NB4 (cell line): Measurements from ENCODE around the gene PAM16.

Source experiments
- DNase-seq: peaks from one replicate; pipeline ENCODE4 v3.0.0; 2010; ENCODE audit warnings: low read depth
- H3K4me3 ChIP-seq: one replicate; pipeline ENCODE4 v1.5.1; 2011; ENCODE audit warnings: mild to moderate bottlenecking, low read depth, low read length, moderate library complexity
- MAX ChIP-seq: IDR thresholded peaks from 2 replicates; pipeline ENCODE4 v1.6.1; 2011; ENCODE audit warnings: low read depth, low read length
- MYC ChIP-seq: IDR thresholded peaks from 2 replicates; pipeline ENCODE4 v1.6.1; 2011; ENCODE audit warnings: low read depth, low read length
- POLR2A ChIP-seq: IDR thresholded peaks from 2 replicates; pipeline ENCODE4 v1.6.1; 2011; ENCODE audit warnings: mild to moderate bottlenecking; ENCODE audit not compliant: insufficient read length; ENCODE audit errors: extremely low read depth
- TF ChIP-seq, protein P1 (sequence below): IDR thresholded peaks from one replicate; pipeline ENCODE4 v1.5.1; 2012; ENCODE audit warnings: low read depth, low read length

Gene PAM16

GRCh38 chr16:4333308-4333638 is 17.8 kb downstream of the PAM16 start:
- TF ChIP-seq, protein P1, sequence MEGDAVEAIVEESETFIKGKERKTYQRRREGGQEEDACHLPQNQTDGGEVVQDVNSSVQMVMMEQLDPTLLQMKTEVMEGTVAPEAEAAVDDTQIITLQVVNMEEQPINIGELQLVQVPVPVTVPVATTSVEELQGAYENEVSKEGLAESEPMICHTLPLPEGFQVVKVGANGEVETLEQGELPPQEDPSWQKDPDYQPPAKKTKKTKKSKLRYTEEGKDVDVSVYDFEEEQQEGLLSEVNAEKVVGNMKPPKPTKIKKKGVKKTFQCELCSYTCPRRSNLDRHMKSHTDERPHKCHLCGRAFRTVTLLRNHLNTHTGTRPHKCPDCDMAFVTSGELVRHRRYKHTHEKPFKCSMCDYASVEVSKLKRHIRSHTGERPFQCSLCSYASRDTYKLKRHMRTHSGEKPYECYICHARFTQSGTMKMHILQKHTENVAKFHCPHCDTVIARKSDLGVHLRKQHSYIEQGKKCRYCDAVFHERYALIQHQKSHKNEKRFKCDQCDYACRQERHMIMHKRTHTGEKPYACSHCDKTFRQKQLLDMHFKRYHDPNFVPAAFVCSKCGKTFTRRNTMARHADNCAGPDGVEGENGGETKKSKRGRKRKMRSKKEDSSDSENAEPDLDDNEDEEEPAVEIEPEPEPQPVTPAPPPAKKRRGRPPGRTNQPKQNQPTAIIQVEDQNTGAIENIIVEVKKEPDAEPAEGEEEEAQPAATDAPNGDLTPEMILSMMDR: no peak
- TF ChIP-seq MYC (no peak), MAX (no peak), POLR2A (no peak)
- no peak overlapping the region for H3K4me3 ChIP-seq
- no peak for DNase-seq

- no peak overlapping the region for H3K4me3 ChIP-seq
- TF ChIP-seq MAX (no peak), POLR2A (no peak), MYC (no peak)
- TF ChIP-seq, protein P1: no peak
- DNase-seq: no peak
Observed at GRCh38 chr16:4332623-4333307, 18.4 kb downstream of the PAM16 start.

DNA sequence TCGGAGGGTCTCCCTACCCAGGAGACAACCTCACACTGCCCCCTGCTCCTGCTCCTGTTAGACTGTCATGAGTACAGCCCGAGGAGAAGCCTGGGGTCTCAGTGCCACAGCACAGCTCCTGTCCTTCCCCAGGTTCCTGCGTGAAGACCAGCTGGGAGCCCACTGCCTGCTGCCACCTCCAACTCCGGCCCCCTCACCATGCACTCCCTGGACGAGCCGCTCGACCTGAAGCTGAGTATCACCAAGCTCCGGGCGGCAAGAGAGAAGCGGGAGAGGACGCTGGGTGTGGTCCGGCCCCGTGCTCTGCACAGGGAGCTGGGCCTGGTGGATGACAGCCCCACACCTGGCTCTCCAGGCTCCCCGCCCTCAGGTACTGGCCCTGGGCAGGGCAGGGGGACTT is 19.0 kb downstream of the PAM16 start:
- H3K4me3 ChIP-seq: no peak overlapping the region
- no peak for TF ChIP-seq MYC
- TF ChIP-seq, protein P1: no peak
- TF ChIP-seq MAX: no peak
- no peak for TF ChIP-seq POLR2A
- DNase-seq: no peak

DNA sequence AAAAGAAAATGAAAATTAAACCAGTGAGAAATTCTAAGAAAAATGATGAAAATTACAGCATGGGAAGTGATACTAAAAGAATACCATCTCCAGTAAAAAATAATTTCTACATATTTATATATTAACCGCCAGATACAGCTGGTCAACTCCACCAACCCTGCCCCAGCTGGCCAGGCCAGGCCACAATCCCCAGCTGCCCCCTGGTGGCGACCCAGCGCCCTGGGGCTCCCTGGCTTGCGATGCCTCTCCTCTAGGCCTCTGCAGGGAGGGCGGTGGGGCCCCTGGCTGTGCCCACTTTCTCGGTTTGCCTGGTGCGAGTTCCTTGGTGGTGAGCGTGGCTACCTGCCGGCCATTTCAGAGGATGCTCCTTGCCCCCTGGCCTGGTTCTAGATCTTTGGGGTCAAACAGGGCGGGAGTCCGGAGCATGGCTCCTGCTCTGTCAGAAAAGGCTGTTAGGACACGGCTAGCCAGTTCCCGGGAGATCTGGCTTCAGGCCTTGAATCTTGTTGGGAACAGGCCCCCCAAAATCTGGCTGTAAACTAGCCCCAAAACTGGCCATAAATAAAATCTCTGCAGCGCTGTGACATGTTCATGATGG is 20.7 kb downstream of the PAM16 start:
- peak; percentile 71 for DNase-seq
- no peak overlapping the region for H3K4me3 ChIP-seq
- peak; percentile 51; the same call in 1 of the 2 replicates for TF ChIP-seq MYC
- peak; percentile 32; the same call in 1 of the 2 replicates for TF ChIP-seq MAX
- TF ChIP-seq POLR2A: no peak
- TF ChIP-seq, protein P1: peak; percentile 95

- TF ChIP-seq MAX (no peak), POLR2A (no peak), MYC (no peak)
- TF ChIP-seq, protein P1: no peak
- H3K4me3 ChIP-seq: no peak overlapping the region
- no peak for DNase-seq
Observed at GRCh38 chr16:4328782-4329775, 22.0 kb downstream of the PAM16 start.
